Colon (tissue), 2 donors: ENCODE data around the gene PDS5A.
"Not testable (repeated sequence)": the region's sequence is repeated elsewhere in the genome, so short reads cannot be mapped to it uniquely, and the experiment has no call there.

Source experiments
- FAIRE-seq: peaks from 2 replicates; lab custom pipeline; 2012; peaks lifted over from hg19 to GRCh38; lab: Jason Lieb, UNC
- donor health status: control.
- donor health status: control.

The PDS5A gene

GRCh38 chr4:39825090-39825489 lies 152.6 kb downstream of the PDS5A start:
- no peak for FAIRE-seq

DNA sequence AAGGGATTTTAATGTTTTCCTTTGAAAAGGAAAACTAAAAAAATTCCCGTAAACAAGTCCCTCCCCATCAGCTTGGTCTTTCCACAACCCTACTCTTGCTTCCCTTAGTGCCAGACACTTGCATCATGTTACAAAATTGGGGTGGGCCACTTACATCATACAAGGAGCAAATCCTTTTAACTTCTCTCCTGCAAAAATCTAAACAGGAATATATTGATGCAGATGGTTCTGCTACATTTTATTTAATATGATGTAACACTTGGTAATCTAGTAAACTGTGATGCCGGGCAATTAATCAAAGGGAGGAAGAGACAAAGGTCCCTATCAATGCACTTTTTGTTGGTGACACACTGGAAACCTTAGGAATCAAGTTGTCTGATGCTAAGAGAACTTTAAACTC lies 154.5 kb downstream of the PDS5A start:
- FAIRE-seq: no peak

DNA sequence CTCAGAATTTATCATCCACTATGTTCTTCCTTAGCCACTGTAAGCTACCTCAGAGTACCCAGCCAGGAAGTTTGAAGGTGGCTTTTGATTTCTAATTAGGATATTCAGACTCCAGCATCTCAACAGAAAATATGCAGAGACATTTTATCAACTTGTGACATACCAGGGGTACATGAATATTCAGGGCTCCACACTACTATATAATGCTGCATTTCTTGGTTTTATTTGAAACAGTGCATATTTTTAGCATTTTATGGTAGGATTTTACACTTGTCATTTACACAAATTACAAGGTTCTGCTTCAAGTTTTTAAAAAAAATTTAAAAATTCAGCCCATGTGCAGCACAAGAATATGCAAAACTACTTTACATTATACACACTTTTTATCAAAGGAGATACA lies 155.0 kb downstream of the PDS5A start:
- no peak for FAIRE-seq

DNA sequence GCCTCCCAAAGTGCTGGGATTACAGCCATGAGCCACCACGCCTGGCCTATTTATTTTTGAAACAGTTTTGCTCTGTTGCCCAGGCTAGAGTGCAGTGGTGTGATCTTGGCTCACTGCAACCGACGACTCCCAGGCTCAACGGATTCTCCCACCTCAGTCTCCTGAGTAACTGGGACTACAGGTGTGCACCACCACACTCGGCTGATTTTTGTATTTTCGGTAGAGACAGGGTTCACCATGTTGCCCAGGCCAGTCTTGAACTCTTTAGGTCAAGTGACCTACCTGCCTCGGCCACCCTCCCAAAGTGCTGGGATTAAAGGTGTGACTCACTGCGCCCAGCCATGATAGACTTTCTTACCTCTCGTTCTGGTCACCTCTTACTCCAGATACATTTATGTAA lies 155.8 kb downstream of the PDS5A start:
- FAIRE-seq: no peak

- FAIRE-seq: no peak
These were observed 157.5 kb downstream of the PDS5A start for GRCh38 chr4:39820186-39820585.

- FAIRE-seq: no peak
These were observed 159.1 kb downstream of the PDS5A start for GRCh38 chr4:39818646-39819045.

- no peak for FAIRE-seq
These were observed 163.1 kb downstream of the PDS5A start for GRCh38 chr4:39814403-39815185.

DNA sequence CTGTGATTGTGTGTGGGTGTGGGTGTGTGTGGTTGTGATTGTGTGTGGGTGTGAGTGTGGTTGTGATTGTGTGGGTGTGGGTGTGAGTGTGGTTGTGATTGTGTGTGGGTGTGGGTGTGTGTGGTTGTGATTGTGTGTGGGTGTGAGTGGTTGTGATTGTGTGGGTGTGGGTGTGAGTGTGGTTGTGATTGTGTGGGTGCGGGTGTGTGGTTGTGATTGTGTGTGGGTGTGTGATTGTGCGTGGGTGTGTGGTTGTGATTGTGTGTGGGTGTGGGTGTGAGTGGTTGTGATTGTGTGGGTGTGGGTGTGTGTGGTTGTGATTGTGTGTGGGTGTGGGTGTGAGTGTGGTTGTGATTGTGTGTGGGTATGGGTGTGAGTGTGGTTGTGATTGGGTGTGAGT lies 163.9 kb downstream of the PDS5A start:
- not testable (repeated sequence) for FAIRE-seq

DNA sequence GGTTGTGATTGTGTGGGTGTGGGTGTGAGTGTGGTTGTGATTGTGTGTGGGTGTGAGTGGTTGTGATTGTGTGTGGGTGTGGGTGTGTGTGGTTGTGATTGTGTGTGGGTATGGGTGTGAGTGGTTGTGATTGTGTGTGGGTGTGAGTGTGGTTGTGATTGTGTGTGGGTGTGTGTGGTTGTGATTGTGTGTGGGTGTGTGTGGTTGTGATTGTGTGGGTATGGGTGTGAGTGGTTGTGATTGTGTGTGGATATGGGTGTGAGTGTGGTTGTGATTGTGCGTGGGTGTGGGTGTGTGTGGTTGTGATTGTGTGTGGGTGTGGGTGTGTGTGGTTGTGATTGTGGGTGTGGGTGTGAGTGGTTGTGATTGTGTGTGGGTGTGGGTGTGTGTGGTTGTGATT lies 164.7 kb downstream of the PDS5A start:
- not testable (repeated sequence) for FAIRE-seq

DNA sequence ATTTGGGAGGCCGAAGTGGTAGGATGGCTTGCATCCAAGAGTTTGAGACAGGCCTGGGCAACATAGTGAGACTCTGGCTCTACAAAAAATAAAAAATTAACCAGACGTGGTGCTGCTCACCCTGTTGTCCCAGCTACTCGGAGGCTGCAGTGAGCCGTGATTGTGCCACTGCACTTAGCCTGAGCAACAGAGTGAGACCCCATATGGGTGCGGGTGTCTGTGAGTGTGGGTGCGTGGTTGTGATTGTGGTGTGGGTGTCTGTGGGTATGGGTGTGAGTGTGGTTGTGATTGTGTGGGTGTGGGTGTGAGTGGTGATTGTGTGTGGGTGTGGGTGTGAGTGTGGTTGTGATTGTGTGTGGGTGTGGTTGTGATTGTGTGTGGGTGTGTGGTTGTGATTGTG lies 165.2 kb downstream of the PDS5A start:
- no peak for FAIRE-seq

- FAIRE-seq: no peak
These were observed 169.4 kb downstream of the PDS5A start for GRCh38 chr4:39808231-39808749.

GRCh38 chr4:39802005-39802404 lies 175.7 kb downstream of the PDS5A start:
- no peak for FAIRE-seq

GRCh38 chr4:39792976-39793375 lies 184.7 kb downstream of the PDS5A start:
- FAIRE-seq: not testable (repeated sequence)

GRCh38 chr4:39792529-39792928 lies 185.2 kb downstream of the PDS5A start:
- FAIRE-seq: no peak

DNA sequence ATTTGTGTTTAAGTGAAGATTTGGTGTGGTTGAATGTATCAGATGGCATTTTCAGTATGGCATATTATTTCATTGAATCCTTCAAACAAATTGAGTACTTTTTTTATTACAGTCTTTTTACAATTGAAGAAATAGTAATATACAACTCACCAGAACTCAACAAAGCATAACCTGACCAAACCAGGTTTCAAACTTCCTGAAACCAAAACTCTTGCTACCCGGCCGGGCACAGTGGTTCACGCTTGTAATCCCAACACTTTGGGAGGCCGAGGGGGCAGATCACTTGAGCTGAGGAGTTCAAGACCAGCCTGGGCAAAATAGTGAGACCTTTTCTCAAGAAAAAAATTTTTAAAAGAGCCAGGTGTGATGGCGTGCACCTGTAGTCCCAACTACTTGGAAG lies 185.6 kb downstream of the PDS5A start:
- FAIRE-seq: no peak

GRCh38 chr4:39786838-39787237 lies 190.9 kb downstream of the PDS5A start:
- FAIRE-seq: no peak

GRCh38 chr4:39785083-39785482 lies 192.6 kb downstream of the PDS5A start:
- no peak for FAIRE-seq

GRCh38 chr4:39781988-39782387 lies 195.7 kb downstream of the PDS5A start:
- peak; percentile 86 for FAIRE-seq
